HT1080 (cell line): Measurements from ENCODE around the gene HMGXB3. TPM values are rescaled to one million over a fixed set of nuclear protein-coding genes. Genes with fewer than 3 reads are reported as not detected.

Experiments used
- DNase-seq: peaks from one replicate; pipeline ENCODE4 v3.0.0-alpha.2; 2015; ENCODE audit warnings: low read depth
- total RNA-seq: library from RNA; depleted of rRNA; stranded (reverse); fragments of >200 nt; shearing (Covaris generic); gene quantifications from 2 replicates; pipeline ENCODE4 v1.2.3, GENCODE V29; 2014

The HMGXB3 gene
- total RNA-seq, 1 experiment from 2014 or later, result 56.3 TPM

DNA sequence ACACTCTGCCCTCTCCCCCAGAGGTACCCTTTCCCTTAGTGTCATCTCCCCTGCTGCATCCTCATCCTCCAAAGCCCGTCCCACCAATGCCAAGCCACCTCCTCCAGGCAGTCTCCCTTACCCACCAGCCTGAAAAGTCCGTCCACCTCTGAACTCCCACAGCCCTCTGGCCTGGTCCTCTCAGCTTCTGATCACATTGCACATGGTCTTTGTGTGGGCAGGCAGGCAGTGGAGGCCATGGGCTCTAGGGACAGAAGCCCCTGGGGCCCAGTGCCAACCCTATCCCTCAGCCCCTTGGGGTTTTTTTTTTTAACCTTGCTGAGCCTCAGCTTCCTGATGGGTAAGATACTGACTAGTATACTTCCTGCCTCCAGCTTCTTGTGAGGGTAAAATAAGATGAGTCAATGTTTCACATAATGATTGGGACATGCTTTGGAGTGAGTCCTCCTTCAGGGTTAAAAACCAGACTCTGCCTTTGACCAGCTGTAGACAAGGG lies 66.4 kb downstream of the HMGXB3 start:
- peak; percentile 86 for DNase-seq

DNA sequence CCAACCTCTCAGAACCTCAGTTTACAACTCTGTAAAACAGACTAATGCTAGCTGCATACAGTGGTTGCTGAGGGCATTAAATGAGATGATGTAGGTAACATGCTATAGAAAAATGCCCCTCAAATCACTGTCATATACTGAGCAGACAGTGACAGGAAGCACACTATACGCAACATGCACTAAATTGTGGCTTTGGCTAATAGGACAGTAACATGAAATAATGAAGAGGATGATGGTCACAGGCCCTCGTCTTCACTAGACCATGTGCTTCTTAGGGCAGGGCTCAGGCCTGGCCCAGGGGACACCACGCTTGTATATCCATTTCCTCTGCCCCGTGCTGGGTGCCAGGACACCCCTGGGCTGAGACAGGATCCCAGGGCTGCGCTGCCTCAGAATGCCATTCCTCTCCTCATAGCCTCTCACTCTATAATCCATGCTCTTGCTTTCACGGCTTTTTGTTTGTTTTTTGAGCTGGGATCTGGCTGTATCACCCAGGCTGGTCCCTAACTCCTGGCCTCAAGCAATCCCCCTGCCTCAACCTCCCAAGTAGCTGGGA lies 66.9 kb downstream of the HMGXB3 start:
- DNase-seq, result no peak

DNA sequence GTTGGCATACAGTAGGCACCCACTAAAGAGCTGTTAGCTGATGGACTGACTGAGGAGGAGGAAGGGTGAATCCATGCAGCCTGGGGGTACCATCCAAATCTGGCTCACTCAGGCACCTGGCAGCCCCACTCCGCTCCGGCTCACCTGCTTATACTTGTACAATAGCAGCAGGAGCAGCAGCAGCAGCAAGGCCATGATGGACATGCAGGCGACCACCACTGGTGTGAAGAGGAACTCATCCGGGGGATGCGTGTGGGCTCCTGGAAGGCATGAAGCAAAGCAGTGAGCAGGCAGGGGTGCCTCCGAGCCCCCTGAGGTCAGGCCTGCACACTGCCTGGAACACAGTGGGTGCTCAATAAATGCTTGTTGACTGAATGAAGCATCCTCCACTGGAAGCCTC lies 67.5 kb downstream of the HMGXB3 start:
- DNase-seq, result no peak

DNA sequence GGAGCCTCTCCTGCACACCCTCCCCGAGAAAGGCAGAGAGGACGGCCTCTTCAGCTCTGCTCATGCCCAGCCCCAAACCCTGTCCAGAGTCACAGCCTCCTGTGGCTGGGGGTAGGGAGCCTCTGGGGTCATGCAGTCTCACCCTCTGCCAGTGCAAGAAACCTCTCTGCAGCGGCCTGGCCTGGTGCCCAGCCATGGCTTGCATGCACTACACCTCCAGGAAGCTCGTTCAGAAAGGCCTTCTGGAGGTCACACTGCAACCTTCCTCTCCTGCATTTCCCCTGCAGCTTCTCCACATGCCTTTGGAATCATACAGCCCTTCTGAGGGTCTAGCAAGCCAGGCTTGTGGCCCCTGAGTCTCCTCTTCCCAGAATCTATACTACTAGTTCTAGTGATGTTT lies 67.9 kb downstream of the HMGXB3 start:
- DNase-seq, result peak; percentile 57

DNA sequence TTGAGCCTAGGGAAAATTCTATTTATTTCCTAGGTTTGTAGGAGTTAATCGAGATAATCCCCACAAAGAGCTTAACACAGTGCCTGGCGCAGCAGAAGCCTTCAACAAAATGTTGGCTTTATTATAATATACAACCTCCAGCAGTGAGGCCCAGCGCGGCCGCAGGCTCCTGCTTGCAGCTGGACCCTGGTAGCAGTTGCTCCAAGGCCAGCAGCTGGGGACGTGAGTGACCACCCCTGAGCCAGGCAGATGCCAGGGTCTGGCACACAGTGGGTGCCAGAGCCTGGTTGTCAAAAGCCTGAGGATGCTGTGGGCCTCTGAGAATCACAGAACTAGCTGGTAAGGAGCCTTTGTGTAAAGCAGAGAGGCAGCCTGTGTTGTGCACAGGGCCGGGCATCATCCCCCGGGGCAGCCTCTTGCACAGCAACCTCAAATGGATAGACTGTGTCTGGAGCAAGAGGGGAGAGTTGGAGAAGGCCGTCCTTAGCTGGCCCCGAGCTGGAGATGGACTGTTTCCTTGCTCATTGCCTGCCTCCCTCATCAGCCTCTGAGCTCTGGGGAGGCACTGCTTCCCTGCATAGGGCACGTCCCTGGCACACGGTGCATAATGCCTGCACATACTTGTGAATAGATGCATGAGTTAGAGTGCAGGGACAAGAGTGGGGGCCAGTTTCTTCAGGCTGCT lies 68.6 kb downstream of the HMGXB3 start:
- DNase-seq, result no peak

DNA sequence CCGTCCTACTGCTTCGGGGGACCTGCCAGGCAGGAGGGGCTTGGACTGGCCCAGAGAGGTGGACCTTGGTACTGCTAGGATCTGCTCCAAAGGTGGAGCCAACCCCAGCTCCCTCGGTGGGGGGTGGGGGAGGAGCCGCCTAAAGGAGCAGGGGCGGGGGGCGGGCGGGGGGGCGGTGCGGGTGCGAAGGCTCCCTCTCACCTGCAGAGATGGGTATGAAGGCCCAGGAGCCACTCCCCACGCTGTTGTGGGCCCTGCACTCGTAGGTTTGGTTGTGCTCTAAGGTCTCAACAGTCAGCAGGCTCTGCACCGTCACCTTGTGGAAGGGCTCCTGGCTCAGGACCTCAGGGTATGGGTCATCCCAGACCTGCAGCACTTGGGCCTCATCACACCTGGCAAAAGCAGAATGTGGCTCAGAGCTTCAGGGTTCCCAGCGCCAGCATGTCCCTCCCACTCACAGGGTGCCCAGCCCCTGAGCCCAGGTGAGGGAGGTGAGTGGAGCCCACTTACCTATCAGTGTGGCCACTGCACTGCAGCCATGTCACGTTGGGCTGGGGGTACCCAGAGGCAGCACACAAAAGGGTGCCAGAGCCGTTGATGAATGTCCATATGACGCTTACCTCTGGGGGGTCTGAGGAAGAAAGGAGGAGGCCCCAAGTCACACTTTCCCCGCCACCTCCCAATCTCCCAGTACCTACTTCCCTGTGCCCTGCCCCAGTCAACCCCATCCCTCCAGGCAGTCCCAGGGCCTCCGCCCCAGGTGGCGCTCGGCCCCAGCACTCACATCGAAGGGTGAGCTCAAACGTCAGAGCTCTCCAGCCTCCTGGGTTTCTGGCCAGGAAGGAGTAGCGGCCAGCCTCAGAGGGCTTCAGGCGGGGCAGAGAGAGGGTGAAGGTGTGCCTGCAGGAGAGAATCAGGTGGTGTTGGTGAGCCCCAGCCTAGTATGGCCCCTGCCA lies 69.4 kb downstream of the HMGXB3 start:
- no peak for DNase-seq

DNA sequence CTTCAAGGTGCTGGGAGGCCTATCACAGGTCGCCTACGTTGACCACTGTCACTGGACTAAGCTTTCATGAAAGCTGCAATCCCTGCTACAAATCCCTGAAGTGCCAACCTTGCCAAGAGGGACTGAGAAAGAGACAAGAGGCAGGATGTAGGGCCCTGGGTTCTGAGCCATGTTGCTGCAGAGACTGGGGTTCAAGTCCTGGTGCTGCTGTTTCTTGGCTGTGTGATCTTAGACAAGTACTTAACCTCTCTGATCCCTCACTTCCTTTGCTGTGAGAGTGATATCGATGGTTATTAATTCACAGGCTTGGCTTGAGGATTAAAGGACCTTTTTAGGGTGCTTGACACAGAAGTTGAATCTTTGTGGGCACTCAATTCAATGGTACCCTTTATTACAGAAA lies 70.3 kb downstream of the HMGXB3 start:
- DNase-seq, result no peak

DNA sequence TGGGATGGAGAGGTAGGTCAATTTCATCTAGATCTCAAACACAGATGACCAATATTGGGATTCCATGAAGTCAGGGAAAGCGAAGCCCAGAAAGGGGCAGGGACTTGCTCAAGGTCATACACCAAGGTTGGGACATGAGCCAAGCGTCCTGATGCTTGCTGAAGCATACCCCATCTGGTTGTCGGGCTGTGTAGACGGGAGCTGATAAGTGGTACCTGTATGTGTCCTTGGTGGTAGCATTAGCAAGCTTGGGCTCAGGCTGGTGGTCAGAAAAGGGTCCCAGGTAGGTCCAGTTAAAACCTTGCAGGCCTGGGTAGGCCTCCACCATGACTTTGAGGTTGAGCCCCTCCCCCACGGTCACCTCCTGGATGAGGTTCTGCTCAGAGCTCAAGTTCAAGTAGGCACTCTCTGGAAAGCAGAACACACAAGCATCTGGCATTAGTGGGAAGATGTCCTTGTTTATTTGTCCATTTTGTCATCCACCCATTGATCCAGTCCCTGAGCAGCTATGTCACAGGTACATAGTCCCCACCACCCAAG lies 72.6 kb downstream of the HMGXB3 start:
- DNase-seq, result no peak

DNA sequence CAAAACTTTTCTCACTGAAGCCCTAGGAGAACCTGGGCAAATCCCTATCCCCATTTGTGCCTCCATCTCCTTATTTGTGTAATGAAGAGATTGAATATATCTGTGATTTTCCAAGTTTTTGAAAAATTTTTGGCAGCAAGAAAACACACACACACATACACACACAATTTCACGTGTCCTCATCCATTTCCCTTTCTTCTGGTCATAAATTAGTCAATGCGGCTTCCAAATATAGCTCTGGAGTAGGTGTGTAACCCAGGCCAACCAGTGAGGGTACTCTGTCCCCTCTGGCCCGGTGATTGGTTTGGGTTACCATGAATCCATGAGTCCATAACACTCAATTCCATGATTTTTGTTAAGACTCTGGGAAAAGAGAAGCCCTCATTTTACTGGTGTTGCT lies 73.1 kb downstream of the HMGXB3 start:
- no peak for DNase-seq

DNA sequence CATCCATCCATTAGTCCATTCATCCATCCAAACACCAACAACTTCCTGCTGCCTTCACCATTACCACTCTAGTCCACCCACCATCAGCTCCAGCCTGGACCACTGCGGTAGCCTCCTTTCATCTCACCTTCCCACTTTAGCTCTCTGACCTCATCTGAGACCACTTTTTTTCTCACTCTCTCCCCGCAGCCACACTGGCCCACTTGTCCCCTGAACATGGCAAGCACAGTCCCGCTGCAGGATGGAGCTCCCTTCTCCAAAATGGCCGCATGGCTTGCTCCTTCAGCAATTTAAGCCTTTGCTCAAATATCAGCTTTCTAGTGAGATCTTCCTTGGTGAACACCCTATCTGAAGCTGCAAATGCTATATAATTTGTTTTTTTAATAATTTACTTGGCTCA lies 74.7 kb downstream of the HMGXB3 start:
- no peak for DNase-seq

DNA sequence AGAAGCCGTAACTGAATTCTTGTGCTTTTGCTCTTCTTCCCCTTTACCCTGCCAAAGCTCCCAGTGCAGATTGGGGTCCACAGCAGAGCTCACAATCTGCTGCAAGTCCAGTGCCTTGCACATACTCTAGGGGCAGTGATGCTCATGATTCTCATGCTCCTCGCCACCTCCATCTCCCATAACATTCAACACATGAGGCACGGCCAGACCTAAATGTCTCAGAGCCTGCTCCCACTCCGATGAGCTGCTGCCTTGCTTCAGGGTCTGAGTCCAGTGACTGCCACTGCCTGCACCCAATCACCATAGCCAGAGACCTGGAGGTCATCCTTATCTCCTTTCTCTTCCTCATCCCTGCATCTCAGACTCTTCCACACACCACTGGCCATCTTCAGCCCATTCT lies 75.3 kb downstream of the HMGXB3 start:
- DNase-seq, result no peak

DNA sequence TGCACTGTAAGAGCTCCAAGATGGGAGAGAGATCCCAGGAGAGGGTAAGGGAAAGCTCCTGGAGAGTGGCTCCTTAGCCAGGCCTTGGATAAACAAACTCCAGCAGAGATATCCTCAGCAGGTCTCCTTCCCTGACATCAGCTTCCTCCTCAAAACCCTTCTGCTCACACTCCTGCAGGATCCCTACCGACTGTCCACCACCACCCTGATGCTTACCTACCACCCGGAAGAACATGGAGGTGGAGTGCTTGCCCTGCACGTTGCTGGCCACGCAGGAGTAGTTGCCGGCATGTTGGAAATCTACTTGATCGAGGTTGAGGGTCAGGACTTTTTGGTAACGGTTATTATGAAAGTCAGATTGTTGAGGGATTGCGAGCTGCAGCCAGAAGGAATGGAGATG lies 76.5 kb downstream of the HMGXB3 start:
- DNase-seq, result no peak

DNA sequence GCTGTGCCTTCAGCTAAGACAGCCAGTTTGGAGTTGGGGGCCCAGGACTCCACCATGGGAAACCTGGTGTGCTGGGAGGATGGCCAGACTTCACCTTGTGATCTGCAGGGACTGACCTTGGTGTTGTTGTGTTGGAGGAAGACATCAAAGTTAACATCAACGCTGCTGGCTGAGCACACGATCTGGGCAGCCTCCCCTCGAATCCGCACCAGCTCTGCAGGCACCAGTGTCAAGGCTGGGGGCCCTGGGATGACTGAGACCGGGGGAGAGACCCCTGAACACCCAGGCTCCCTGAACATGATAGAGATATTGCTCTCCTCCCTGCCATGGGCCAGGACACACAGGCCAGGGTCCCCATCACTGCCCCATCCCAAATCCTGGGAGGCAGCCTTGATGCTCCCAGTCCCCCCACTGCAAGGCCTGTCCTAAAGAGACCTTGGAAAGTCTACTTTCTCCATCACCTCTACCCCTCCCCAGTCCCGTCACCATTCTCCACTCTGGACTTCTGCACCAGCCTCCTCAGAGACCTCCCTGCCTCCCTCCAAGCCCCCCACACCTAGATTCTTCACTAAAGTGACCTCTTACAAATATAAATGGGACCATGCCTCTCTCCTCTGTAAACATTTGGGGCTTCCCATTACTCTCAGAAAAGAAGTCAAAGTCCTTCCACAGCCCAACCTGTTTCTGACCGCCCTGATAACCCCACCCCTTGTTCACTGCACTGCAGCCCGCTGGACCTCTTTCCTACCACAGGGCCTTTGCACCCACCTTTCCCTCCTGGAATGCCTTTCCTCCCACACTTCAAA lies 77.7 kb downstream of the HMGXB3 start:
- no peak for DNase-seq

DNA sequence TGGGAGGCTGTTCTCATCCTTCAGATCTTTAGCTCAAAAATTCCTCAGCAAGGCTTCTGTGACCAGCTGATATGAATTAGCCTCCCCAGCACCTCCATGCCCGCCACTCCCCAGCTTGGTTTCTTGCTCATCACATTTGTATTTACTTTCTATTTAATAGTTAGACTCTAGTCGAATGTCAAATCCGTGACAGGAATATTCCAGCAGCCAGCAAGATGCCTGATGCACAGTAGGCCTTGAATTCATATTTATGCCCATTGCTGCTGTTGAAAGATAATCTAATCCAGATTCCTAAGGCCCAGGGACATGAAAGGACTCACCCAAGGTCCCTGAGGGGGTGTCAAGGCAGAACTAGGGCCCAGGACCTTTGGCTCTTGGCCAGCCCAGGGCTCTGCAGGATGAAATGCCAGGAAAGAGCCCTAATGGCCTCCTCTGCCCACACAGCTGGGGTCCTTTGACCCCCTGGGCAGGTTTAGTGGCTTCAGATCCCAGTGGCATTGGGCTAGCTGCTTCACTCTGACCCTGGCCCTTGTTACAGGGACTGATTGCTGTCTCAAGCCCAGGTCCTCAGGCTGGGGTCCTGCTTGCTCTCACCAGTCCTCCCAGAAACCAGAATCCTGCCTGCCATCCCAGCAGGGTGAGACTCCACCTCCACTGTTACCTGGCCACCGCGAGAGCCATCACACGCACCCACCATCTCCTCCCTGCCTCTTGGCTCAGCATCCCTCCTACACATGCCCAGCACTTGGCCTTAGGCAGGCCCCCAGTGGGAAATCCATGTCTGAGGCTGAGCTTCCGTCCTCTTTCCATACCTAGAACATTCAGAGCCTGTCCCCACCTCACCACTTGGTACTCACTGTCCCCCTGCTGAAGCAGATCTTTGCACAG lies 78.5 kb downstream of the HMGXB3 start:
- no peak for DNase-seq

DNA sequence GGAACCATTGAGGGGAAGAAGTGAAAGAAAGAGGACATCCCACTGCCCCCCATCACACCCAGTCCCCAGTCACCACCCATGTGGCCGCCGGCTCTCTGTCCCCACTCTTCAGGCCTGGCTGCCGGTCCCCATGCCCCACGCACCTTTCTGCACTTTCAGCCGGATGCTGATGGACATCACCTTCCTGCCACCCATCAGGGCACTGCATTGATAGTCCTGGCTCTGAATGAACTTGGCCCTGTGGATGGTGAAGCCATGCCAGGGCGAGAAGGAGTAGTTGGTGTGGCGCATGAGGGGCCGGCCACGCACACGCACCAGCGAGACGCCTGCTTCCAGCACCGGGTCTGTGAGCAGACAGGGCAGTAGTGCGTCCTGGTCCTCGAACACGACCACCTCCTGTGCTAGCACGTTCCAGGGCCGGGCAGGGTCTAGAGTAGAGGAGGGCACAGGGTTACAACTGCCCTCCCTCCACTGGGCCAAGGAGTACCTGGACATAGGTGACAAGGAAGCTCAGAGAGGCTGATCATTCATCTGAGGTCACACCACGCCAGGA lies 79.4 kb downstream of the HMGXB3 start:
- DNase-seq, result no peak

DNA sequence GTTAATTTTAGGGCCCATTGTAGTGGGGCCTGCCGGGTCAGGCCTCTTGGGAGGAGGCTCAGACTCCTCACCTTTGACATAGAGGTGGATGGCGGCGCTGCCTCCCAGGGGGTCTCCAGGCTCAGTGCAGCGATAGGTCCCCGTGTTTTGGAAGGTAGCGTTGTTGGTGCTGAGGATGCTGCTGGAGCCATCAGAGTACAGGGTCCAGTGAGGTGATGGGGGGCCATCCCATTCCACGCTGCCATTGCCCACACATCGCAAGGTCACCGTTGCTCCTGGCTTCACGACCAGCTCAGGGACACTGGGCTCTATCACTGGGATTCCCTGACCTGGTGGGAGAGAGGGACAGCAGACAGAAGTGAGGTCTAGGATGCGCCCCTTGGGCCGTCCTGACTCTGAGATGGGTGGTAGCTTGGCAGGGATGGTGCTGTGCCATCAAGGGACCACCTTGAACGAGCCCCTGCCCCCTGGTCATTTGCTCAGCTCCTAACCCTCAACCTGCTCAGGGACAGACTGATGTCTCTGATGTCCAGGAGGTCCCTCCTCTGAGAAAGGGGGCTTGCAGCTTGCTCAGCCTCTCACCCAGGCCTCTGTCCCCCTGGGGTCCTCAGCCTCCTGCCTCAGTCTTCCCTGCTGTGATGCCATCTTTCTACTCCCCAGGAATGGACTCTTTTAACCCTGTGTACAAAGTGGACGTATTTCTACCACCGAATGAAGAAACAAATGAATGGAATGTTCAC lies 80.3 kb downstream of the HMGXB3 start:
- no peak for DNase-seq

DNA sequence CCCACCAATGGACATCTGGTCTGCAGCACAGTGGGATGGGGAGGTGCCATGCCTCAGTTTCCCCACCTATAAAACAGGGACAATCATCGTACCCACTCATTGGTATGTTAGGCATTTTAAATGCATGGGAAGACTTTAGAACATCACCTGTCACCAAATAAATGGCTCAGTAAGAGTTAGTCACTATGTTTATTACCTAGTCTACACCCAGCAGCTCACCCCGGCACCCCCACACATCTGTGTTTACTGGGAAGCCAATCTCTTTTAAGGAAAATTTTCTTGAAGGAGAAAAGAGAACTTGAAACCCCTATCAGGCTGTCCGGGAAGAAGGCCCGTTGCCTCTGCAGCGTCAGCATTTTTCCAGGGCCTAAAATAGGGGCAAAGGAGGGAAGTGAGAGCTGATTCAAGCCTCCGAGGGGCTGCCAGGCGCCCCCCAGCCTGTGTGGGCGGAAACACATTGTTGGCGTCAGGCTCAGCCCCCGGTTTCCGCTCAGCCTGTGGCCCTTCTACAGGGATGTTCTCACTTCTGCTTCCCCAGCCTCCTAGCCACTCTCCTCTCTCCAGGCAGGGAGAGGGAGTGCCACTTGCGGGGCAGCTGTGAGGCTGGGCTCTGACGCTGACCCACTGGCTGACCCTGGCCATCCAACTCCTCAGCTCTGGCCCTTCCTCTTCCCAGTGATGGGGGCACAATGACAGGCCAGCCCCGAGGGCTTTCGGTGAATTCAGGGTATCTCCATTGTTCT lies 81.2 kb downstream of the HMGXB3 start:
- no peak for DNase-seq

DNA sequence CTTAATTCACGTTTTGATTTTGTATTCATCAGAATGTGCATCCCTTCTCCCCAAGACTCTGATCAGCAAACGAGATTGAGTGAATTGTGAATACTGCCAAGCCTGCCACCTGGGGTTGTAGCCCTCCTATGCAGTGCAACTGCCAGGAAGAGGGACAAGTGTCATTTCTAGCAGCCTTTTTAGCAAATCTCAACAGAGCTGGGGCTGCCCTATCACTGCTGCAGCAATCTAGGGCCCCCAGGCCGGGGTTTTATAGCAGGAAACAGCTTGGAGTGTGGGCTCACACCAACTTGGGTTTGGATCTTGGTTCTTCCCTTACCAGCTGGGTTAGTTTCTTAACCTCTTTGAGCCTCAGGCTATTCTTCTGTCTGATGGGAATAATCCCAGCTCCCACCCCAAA lies 81.8 kb downstream of the HMGXB3 start:
- DNase-seq, result no peak
